NCI-H146 (cell line): ENCODE results near the gene LRP11.
"Not testable (repeated sequence)": the region's sequence is repeated elsewhere in the genome, so short reads cannot be mapped to it uniquely, and the experiment has no call there.

Experiments used
- DNase-seq: peaks from one replicate; lab custom pipeline; 2025; lab: John Stamatoyannopoulos, UW

The LRP11 gene

DNA sequence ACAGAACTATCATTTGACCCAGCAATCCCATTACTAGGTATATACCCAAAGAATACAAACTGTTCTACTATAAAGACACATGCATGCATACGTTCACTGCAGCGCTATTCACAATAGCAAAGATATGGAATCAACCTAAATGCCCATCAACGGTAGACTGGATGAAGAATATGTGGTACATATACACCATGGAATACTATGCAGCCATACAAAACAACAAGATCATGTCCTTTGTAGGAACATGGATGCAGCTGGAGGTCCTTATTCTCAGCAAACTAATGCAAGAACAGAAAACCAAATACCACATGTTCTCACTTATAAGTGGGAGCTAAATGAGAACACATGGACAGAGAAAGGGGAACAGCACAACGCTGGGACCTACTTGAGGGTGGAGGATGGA lies 15.8 kb downstream of the LRP11 start:
- not testable (repeated sequence) for DNase-seq

DNA sequence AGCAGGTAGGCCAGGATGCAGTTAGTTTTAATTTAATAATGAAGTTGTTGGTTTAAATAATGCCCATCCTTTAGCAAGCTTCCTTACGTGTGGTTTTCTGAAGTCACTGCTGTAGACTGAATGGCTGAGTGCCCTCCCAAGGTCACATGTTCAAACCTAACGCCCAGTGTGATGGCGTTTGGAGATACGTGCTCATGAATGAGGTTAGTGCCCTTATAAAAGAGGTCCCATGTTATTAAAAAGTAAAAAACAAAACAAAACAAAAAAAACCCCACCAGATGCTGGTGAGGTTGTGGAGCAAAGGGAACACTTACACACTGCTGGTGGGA lies 16.3 kb downstream of the LRP11 start:
- DNase-seq = no peak

DNA sequence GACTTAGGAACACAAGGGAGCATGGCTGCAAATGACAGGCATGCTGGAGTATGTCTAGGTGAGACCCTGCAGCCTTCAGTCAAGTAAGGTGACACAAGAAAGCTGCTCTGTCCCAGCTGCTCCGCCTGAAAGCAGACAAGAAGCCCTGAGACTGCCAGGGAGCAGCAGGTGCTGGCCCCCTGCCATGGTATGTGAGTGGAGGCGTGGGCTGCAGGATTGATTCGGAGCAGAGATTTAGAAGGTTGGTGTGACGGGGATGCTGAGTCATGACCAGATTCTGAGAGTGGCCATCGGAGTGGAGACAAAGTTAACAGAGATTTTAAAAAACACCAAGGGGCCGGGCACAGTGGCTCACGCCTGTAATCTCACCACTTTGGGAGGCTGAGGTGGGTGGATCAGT lies 17.8 kb downstream of the LRP11 start:
- DNase-seq = peak; percentile 22

DNA sequence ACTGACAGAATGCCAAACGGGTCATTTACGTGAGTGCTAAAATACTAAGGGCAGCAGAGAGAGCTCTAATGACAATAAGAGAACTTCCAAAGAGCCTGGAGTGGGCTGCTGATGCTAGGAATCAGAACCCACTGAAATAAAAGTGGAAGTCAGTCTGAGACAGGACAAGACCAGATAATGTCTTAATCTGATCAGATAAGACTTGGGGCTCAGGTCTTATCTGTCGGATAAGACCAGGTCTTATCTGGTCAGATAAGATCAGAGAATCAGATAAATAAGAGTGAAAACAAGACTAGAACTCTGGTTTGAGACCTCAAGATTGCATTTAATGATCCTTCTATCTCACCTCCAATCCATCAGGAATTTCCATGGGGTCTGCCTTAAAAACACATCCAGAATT lies 18.6 kb downstream of the LRP11 start:
- DNase-seq = no peak

DNA sequence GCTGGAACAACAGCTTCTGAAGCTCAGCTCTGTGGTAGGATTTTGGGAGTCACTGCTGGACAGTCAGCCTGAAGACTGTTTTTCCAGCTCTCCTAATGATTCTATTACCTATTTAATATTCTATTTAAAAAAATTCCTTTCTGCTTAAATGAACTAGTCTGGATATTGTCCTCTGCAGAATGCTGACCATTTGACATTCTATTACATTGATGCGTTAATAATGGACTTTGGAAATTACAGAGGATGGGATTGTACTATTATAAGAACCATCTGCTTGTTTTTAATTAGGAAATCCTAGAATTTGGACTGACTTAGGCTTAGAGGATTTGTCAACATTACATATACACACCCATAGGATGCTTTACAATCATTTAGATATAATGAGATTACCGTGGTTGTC lies 19.7 kb downstream of the LRP11 start:
- no peak for DNase-seq

DNA sequence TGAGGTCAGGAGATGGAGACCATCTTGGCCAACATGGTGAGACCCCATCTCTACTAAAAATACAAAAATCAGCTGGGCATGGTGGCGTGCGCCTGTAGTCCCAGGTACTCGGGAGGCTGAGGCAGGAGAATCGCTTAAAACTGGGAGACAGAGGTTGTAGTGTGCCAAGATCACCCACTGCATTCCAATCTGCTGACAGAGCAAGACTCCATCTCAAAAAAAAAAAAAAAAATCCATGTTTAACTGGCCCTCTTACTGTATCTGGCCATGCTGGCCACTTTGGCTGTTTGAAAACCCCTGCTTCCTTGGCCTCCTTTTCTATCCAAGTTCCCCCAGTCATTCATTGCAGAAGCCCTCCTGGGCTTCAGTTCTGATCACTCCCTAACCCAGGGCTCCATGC lies 20.1 kb downstream of the LRP11 start:
- DNase-seq = not testable (repeated sequence)

DNA sequence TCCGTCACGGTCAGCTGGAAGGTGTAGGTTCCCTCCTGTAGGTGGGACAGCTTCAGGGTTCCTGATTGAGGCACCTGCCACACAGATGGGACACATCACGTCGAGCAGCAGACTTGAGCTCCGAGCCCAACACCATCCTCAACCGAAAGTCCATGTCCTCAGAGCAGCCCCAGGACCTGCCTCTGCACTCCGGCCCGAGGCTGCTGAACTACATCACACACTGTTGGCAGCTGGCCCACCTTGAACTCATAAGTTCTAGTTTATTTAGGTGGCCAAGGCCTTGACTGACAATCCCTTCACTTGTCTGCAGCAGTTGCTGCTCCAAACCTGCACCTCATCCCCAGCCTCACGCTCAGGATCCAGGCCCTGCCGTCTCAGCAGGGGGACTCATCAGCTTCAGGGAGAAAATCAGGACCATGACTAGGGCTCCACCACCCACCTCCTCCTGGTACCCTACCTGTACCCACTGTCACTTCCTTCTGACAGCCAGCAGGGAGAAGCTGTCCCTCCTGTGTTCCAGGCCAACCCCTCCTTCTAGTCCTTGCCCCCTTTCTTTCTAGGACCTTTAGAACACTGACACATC lies 21.0 kb downstream of the LRP11 start:
- DNase-seq = no peak

DNA sequence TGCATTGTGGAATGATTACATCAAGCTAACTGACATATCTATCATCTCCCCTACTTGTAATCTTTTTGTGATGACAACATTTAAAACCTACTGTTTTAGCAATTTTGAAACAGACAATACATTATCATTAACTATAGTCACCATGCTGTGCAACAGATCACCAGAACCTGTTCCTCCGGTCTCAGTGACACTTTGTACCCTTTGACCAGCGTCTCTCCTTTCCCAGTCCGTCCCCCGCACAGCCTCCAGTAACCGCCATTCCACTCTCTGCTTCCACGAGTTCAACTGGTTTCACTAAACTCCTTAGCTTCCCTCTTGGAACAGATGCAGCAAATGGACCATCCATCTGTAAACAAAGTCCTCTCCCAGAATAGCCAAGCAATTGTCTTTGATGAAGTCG lies 21.8 kb downstream of the LRP11 start:
- no peak for DNase-seq

DNA sequence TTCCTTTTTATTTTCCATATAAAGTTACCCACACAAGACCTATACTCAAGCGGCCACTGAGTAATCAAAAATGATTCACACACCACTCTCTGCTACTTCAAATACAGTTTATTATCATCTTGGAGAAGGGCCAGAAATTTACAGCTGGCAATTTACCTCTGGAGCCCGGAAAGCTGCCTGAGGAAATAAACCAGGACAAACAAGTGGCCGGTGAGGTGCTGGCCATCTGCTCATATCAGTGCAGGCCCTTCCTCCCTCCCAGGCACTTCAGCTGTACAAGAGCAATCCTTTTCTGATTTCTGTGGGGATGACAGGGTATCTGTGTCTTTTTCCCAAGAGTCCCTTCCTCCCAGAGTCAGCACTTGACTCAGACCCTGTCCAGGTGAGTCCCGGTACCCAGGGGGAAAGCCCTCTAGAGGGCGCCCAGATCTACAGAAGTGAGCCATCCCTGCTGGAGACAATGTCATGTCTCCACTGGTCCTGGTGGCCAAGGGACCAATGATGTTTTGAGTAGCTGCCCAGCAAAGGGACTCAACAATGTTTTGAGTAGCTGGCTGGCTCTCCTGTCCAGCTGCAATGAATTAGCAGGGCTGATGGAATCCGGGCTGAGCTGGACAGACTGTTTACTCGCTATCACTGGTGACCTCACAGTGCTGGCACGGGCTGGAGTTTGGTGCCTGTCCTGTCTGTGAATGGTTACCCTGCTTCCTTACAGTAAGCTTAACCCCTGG lies 23.6 kb downstream of the LRP11 start:
- peak; percentile 96 for DNase-seq

DNA sequence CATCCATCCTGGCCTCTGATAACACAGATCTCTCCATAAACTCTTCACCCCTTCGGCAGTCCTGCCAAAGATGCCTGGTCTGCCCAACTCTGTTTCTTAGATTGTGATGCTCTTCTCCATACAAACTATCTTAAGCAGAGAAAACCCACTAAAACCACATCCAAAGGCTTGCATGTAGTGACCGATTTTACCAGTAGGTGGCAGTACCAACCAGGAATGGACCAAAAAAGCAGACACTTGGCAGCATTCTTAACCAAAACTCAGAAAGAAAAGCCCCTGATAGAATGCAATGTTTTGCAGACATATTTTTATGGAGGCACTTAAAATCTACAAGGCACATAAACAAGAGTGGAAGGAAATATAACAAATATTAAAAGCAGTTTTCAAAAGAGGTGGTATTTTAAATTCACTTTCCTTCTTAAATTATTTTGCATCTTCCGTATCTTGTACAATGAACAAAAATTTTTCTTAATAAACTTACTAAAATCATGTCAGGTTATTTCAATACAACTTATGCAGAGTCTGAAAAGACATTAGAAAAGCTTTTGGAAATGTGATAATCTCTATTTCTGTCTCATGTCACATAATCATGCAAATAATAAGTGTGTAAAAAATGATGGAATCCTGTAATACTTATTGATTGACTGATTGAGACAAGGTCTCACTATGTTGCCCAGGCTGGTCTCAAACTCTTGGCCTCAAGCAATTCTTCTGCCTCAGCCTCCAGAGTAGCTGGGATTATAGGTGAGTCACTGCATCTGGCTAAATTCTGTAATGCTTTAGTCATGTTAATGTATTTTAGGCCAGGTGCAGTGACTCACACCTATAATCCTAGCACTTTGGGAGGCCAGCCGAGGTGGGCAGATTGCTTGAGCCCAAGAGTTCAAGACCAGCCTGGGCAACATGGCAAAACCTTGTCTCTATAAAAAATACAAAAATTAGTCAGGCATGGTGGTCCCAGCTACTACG lies 29.4 kb downstream of the LRP11 start:
- DNase-seq = peak; percentile 57

DNA sequence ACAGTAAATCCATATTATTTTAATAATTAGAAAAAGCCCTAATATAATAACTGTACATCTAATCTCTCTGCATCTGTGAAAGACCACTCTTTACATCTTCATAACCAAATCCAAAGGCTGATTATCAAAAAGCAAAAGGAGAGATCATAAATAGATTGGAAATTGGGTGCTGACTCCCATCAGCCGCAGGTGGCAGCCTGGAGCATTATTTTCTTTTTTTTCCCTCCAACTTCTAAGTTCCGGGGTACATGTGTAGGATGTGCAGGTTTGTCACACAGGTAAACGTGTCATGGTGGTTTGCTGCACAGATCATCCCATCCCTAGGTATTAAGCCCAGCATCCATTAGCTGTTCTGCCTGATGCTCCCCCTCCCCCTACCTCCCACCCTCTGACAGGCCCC lies 30.5 kb downstream of the LRP11 start:
- no peak for DNase-seq

DNA sequence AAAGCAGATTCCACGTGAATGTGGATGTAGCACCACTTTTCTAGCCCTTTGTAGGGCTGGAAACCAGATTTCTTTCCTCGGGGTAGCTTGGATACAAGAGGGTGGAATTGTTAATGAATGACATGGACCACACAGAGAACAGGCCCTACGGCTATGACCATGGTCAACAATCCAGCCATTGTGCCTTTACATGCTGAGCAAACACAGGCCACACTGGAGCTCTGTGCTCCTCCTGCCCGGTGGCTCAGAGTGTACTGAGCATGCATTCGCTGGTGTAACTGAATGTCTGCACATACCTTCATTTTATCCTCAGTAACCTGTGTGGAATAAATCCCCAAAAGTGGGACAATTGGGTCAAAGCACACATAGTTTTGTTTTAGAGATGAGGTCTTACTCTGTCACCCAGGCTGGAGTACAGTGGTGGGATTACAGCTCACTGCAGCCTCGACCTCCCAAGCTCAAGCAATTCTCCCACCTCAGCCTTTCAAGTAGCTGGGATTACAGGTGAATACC lies 32.8 kb downstream of the LRP11 start:
- DNase-seq = peak; percentile 93

DNA sequence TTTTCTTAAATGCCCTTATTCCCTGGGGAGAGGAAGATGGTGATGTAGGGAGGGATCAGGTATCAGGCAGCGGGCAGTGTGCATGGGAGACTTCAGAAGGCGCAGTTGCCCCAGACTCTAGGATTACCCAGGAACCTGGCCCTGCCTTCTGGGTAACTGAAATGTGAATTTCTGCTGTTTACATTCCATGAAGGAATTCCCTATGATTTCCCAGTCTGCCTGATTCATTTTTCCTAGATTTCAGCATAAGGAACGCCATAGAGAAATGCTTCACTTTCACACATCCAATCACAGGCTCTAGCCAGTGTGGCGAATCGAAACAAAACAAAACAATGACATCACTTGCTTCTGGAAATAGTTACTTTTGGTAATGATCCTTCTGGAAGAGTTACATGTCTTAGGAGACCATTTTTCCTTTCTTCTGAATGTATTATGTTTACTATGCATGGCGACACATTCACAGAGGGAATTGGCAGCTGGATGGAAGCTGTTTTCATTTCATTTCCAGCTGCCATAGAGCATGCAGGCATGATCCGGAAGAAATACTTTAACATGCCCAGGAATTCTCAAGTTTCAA lies 33.3 kb downstream of the LRP11 start:
- DNase-seq = no peak

DNA sequence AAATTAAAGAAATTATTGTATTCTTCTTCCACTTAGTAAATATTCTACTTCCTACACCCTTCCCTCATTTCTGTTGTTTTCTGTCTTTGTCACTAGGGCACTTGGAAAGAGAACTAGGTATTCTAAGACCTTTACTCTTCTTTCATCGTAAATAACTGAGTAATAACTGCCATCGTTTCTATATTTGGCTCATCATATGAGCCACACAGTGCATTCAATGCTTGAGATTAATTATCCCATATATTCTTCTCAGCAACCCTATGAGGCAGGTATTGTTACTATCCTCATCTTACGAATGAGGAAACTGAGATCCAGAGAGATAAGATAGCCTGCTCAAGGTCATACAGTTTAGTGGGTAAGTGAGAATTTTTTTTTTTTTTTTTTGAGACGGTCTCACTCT lies 38.9 kb downstream of the LRP11 start:
- no peak for DNase-seq

DNA sequence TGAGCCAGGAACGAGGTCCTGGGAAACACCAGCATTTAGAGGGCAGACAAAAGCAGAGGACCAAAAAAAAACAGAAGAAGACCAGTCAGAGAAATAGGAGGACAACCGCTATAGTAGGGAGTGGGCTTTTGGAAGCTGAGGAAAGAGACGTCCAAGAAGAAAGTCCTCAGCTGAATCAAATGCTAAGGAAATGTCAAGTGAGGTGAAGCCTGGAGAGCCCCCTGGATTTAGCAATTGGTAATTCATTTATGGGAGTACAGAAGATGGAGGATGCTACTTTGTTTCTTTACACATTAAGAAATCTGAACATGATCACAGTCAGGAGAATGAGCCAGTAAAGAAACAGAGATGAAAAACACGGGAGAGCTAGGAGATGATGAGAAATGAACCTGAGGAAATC lies 41.1 kb downstream of the LRP11 start:
- no peak for DNase-seq

DNA sequence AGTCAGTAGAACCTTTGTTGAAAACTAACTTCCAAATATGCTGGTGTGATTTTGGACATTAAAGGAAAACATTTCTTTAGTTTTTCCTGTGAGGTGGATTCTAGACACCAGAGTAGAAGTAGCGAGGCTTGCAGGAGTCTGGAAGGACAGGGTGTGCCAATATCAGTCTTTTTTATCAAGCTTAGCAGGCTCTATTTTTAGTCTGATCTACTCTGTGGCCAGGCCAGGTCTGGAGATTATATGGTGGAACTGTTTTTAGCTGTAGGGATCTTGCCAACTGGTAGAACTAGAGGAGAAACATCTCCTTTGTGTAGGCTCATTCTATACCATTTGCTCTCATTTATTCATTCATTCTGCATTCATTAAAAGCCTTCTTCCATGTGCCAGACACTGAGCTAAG lies 42.7 kb downstream of the LRP11 start:
- DNase-seq = no peak

DNA sequence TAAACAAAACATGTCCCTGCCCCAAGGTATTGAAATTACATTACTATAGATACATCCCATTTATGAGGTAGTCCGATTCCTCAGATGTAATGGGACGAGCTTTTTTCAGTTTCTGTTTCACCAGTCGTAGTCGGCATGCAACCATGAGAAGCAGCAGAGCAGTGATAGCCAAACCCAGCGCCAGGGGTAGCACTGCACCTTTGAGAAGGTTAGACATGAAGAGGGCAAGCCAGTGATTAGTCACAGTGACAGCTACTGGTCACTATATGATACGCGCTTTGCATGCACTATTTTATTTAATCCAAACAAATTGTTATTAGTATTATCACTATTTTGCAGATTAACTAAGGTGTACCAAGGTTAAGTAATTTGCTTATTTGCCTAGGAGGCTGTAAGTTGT lies 43.7 kb downstream of the LRP11 start:
- DNase-seq = no peak

DNA sequence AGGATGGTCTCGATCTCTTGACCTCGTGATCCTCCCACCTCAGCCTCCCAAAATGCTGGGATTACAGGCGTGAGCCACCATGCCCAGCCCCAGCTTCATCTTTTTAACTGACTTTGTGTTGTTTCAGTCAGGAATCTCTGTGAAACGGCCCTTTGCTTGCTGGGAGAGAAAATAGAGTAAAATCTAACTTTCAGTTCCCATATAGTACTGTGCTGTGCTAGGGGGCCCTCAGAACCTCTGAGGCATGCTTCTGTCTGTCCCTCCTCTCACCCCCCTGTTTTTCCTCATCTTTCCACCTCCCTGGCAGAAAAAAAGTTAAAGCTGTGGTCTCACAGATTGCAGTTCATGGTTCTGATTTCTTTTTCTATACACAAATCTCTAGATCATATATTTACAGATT lies 48.4 kb downstream of the LRP11 start:
- no peak for DNase-seq

DNA sequence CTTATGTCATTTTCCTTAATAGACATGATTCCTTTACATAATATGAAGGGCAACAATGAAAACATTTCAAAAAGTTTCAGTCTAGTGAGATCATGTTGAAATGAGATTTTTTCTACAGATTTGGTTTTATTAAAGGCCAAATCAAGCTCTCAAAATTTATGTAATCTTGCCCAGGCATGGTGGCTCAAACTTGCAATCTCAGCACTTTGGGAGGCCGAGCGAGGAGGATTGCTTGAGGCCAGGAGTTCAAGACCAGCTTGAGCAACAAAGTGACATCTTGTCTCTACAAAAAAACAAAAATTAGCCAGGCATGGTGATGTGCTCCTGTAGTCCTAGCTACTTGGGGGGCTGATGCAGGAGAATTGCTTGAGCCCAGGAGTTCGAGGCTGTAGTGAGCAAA lies 50.8 kb downstream of the LRP11 start:
- DNase-seq = no peak

DNA sequence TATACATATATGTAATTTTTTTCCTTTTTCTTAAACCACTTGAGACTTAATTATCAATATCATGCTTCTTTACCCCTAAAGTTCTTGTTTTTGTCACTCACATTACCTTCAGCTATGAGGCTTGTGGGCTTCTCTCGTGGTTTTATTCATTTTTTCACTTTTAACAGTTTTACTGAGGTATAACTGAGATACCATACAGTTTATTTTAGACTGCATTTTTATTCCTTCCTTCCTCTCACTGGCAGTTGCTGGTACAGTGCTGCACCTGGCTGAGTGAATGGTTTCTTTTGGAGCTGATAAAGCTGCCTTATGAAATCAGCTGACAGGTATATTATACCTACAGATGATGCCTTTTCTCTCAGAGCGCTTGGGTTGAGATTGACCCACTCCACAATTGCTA lies 54.4 kb downstream of the LRP11 start:
- DNase-seq = no peak

DNA sequence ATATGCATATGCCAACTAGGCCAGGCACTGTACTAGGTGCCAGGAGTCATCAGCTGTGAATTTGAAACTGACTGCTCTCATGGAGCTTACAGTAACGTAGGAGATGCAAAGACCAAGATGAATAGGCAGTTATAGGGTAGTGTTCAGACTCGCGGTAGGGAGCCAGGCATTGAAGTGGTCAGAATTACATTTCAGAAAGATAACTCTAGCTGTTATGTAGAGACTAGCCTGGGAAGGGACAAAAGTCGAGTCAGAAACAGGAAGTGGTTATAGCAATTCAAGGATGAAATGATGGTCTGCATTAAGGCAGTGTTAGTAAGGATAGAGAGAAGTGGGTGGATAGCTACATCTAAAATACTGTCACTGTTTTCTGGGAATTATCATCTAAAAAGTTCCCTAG lies 58.0 kb downstream of the LRP11 start:
- DNase-seq = no peak

DNA sequence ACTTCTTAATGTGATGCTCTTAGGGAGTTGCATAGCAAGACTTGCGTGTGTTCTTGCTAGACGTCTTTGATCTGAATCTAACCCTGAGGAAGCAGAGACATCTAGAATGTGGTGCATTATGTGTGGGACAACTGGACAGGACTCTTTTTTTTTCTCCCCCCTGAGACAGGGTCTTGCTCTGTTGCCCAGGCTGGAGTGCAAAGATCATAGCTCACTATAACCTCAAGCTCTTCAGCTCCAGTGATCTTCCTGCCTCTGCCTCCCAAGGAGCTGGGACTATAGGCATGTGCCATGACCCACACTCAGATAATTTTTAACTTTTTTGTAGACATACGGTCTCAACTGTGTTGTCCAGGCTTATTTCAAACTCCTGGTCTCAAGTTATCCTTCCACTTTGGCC lies 80.6 kb downstream of the LRP11 start:
- no peak for DNase-seq

DNA sequence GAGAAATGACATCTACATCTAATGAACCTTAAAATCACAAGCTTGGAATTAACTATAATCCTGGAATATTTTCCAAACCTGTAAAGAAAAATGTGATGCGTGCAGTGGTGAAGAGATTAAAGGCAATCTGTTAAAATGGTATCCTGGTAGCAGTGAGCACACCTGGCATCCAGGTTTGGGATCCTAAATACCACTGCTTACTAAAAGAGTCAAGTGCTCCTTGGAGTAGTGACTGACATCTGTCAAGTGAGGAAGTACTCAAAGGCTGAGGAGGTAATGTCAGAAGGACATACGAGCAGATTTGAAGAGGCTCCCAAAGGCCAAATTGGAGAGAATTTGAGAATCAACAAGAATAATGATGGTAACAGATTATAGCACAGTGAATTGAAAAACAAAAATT lies 81.8 kb downstream of the LRP11 start:
- DNase-seq = no peak
